Measurements from ENCODE around the gene PRR13. TPM values are rescaled to one million over a fixed set of nuclear protein-coding genes. Genes with fewer than 3 reads are reported as not detected.

PRR13 gene
- total RNA-seq, 1 donor, result 60.0 TPM

- peak within 1 kb of the TSS; percentile 76 for H3K4me3 ChIP-seq (ENCODE audit: low read depth, low read length)
- DNase-seq (ENCODE audit: low read depth), result peak; percentile 100
- TF ChIP-seq, protein P1, sequence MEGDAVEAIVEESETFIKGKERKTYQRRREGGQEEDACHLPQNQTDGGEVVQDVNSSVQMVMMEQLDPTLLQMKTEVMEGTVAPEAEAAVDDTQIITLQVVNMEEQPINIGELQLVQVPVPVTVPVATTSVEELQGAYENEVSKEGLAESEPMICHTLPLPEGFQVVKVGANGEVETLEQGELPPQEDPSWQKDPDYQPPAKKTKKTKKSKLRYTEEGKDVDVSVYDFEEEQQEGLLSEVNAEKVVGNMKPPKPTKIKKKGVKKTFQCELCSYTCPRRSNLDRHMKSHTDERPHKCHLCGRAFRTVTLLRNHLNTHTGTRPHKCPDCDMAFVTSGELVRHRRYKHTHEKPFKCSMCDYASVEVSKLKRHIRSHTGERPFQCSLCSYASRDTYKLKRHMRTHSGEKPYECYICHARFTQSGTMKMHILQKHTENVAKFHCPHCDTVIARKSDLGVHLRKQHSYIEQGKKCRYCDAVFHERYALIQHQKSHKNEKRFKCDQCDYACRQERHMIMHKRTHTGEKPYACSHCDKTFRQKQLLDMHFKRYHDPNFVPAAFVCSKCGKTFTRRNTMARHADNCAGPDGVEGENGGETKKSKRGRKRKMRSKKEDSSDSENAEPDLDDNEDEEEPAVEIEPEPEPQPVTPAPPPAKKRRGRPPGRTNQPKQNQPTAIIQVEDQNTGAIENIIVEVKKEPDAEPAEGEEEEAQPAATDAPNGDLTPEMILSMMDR (IDR thresholded peaks at IDR 0.05; ENCODE audit: insufficient read depth, low read length), result peak; percentile 89
These were observed 10.2 kb downstream of the PRR13 start, which contains the start of gene PCBP2 for GRCh38 chr12:53451661-53452158. Gene PCBP2 (plus strand): TSS chr12:53452102. CDS start chr12:53454801, 2,699 bp downstream.

DNA sequence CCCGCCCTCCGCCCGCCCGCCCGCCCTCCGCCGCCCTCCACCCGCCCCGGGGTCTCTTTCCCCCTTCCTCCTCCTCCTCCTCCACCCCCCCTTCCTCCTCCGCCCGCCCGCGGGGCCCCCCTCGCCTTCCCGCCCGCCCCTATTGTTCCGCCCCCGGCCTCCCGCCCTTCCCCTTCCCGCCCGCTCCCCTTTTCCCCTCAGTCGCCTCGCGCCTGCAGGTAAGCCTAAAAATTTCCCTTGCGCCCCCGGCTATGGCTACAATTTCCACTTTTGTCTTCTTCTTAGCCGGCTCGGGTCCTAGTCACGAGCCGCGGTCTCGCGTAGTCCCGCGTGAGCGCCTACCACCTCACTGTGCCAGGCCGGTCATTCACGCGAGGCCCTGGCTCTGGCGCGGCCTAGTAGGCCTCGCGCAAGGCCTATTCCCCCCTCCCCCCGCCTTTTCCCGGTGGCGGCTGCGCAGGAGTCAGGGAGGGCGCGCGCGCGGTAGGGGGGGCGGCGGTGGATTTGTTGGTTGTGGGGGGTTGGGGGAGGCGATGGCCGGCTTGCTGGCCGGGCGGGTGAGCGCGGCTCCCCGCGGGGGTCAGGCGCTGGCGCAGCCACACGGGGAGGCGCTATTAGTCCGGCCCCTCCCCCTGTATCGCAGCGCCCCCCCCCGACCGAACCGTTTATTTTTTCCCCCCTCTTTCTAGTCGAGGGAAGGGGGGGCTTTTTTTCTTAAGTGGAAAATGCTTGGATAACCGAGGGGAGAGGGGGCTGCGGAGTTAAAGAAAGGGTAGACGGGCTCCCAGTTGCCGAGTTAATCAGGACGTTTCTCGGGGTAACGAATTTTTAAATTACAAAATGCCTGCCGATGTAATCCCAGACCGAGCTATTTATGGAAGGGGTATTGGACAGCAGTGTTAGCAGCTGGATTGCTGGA, 10.9 kb downstream of the PRR13 start:
- H3K4me3 ChIP-seq (ENCODE audit: low read depth, low read length), result peak overlapping the region; percentile 76
- peak; percentile 85 for DNase-seq (ENCODE audit: low read depth)
- TF ChIP-seq, protein P1 (IDR thresholded peaks at IDR 0.05; ENCODE audit: insufficient read depth, low read length), result no peak

GRCh38 chr12:53453953-53454640, 12.6 kb downstream of the PRR13 start:
- no peak for DNase-seq (ENCODE audit: low read depth)
- TF ChIP-seq, protein P1 (IDR thresholded peaks at IDR 0.05; ENCODE audit: insufficient read depth, low read length), result no peak

GRCh38 chr12:53454707-53455106, 13.2 kb downstream of the PRR13 start:
- TF ChIP-seq, protein P1 (IDR thresholded peaks at IDR 0.05; ENCODE audit: insufficient read depth, low read length), result no peak
- peak overlapping the region; percentile 76 for H3K4me3 ChIP-seq (ENCODE audit: low read depth, low read length)
- no peak for DNase-seq (ENCODE audit: low read depth)

More at GRCh38 chr12:53453953-53454640, 12.6 kb downstream of the PRR13 start:
- peak overlapping the region; percentile 76 for H3K4me3 ChIP-seq (ENCODE audit: low read depth, low read length)

DNA sequence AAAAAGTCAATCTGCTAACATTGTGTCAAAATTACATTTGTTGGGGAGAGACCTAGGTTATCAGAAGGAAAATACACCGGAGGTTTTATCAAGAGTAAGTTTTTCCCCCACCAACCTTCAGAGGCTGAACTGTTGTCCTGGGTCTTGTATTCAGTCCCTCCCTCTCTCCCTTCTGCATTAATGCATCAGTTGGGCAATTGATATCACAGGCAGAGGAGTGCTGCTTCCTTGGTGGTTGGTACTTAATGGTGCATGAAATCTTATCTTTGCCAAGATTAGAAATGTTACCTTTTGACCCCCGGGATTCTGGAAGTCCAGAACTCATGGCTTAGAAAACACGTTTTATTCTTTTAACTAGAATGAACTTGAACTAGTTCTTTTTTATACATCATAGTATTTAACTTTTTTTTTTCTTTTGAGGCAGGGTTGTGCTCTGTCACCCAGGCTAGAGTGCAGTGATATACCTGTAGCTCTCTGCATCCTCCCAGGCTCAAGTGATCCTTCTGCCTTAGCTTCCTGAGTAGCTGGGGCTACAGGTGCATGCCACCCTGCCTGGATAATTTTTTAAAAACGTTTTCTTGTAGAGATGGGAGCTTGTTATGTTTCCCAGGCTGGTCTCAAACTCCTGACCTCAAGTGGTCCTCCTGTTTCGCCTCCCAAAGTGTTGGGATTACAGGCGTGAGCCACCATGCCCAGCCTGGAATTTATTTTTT, 15.3 kb downstream of the PRR13 start:
- TF ChIP-seq, protein P1 (IDR thresholded peaks at IDR 0.05; ENCODE audit: insufficient read depth, low read length), result no peak
- no peak overlapping the region for H3K4me3 ChIP-seq (ENCODE audit: low read depth, low read length)
- no peak for DNase-seq (ENCODE audit: low read depth)

DNA sequence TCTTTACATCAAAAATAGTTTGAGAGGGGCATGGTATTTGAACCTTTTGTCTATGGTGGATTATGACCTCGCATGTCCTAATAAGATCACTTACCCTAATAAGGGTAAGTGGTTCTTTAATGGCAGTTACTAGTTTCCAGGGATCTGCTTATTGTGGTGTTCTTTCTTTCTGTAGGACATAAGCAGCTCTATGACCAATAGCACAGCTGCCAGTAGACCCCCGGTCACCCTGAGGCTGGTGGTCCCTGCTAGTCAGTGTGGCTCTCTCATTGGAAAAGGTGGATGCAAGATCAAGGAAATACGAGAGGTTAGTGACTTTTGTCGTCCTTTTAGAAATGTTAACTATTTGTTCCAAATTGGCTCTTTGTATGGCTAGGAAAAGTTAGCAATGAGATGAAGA, 17.6 kb downstream of the PRR13 start:
- TF ChIP-seq, protein P1 (IDR thresholded peaks at IDR 0.05; ENCODE audit: insufficient read depth, low read length), result no peak
- DNase-seq (ENCODE audit: low read depth), result no peak
- no peak overlapping the region for H3K4me3 ChIP-seq (ENCODE audit: low read depth, low read length)

Measured in fibroblast of the aortic adventitia (primary cell).